HepG2 (cell line): ENCODE data around the gene SHC3. TPM values are rescaled to one million over a fixed set of nuclear protein-coding genes. Genes with fewer than 3 reads are reported as not detected.

ENCODE experiments used
- ATAC-seq: fragments of 200-7000 bp; cut with Tn5 transposase; 3 replicates; pipeline ENCODE4 v1.9.1; 2020; ENCODE audit warnings: mild to moderate bottlenecking, moderate library complexity
- BruUV-seq: library from RNA; stranded (reverse); fragments of 400-500 nt; replicated peaks from 2 replicates; lab custom pipeline; 2021; lab: Mats Ljungman, UMichigan
- CTCF ChIA-PET: fragments of 300-600 bp; formaldehyde crosslinking; extraction: SDS; loops from one replicate; lab custom pipeline; 2021; ENCODE audit warnings: low total read pairs, inconsistent platforms, low intra/inter-chr PET ratio; lab: Yijun Ruan, JAX
- POLR2A ChIA-PET: fragments of 350-600 bp; sonication (Branson Sonifier 250); formaldehyde crosslinking; loops from one replicate; lab custom pipeline; 2020; ENCODE audit warnings: antibody characterized with exemption, inconsistent platforms; lab: Yijun Ruan, JAX
- DNase-seq: peaks from one replicate; pipeline ENCODE4 v3.0.0-alpha.2; 2015; ENCODE audit warnings: low spot score
- FAIRE-seq: peaks from 3 replicates; lab custom pipeline; 2011; peaks lifted over from hg19 to GRCh38; lab: Jason Lieb, UNC
- H2AFZ ChIP-seq: one replicate; pipeline ENCODE4 v1.6.1; 2011; ENCODE audit warnings: low read length, inconsistent platforms
- H3K27ac ChIP-seq: fragments of 300-600 bp; 3 replicates; pipeline ENCODE4 v1.8.0; 2011; ENCODE audit warnings: mixed run types, mild to moderate bottlenecking, mixed read lengths, low read length, inconsistent platforms; ENCODE audit not compliant: insufficient read depth; ENCODE audit errors: extremely low read length
- H3K27me3 ChIP-seq, 2 experiments: fragments of 200-600 bp in 1 of 2; 2 replicates in 1 of 2; 3 replicates in 1 of 2; pipeline versions ENCODE4 v1.6.0 to v1.8.0; 2011; ENCODE audit warnings: low read length in 2 of 2, mild to moderate bottlenecking in 2 of 2, moderate library complexity in 2 of 2, inconsistent platforms in 1 of 2; ENCODE audit not compliant: insufficient read depth in 2 of 2, control insufficient read depth in 1 of 2
- H3K36me3 ChIP-seq, 2 experiments: fragments of 200-600 bp in 1 of 2; replicated peaks in 1 of 2; 2 replicates in 1 of 2; 3 replicates in 1 of 2; pipeline versions ENCODE4 v1.5.1 to v1.8.0; 2011; ENCODE audit warnings: low read length in 2 of 2, inconsistent platforms in 1 of 2; ENCODE audit not compliant: insufficient read depth in 2 of 2, control insufficient read depth in 1 of 2
- H3K4me1 ChIP-seq: 2 replicates; pipeline ENCODE4 v1.5.1; 2012; ENCODE audit warnings: low read length, inconsistent platforms; ENCODE audit not compliant: insufficient read depth
- H3K4me2 ChIP-seq: 2 replicates; pipeline ENCODE4 v1.6.0; 2011; ENCODE audit warnings: low read depth, low read length, inconsistent platforms
- H3K4me3 ChIP-seq, 3 experiments: fragments of 200-600 bp in 1 of 3; sonication (generic), shearing (Covaris generic) in 1 of 3; replicated peaks in 1 of 3; 2 replicates each; pipeline ENCODE4 v1.5.1; 2011 to 2016; ENCODE audit warnings: low read length in 3 of 3, inconsistent platforms in 2 of 3, low read depth in 2 of 3, mild to moderate bottlenecking in 2 of 3, control low read depth in 1 of 3, mixed read lengths in 1 of 3; ENCODE audit not compliant: insufficient read depth in 1 of 3
- H3K79me2 ChIP-seq: one replicate; pipeline ENCODE4 v1.6.1; 2011; ENCODE audit warnings: low read length, inconsistent platforms; ENCODE audit not compliant: insufficient read depth
- H3K9ac ChIP-seq: 2 replicates; pipeline ENCODE4 v1.6.0; 2011; ENCODE audit warnings: mild to moderate bottlenecking, low read depth, low read length, inconsistent platforms; ENCODE audit not compliant: insufficient read depth
- H3K9me3 ChIP-seq: 2 replicates; pipeline ENCODE4 v1.5.1; 2012; ENCODE audit warnings: mild to moderate bottlenecking, low read length
- H4K20me1 ChIP-seq: 2 replicates; pipeline ENCODE4 v1.6.0; 2011; ENCODE audit warnings: inconsistent platforms, mild to moderate bottlenecking, low read length, moderate library complexity; ENCODE audit not compliant: insufficient read depth
- JUNB ChIP-seq: sonication (generic); formaldehyde crosslinking; IDR thresholded peaks from 2 replicates; pipeline ENCODE4 v1.8.0; 2022; ENCODE audit warnings: missing genetic modification reagents, mild to moderate bottlenecking, borderline replicate concordance
- MBNL3 ChIP-seq: fragments of 250-450 bp; sonication (Bioruptor Pico); conservative IDR thresholded peaks from 2 replicates; pipeline ENCODE4 v1.8.0; 2022; ENCODE audit warnings: mild to moderate bottlenecking, inconsistent platforms
- NFE2L1 ChIP-seq: sonication (generic); formaldehyde crosslinking; IDR thresholded peaks from 2 replicates; pipeline ENCODE4 v1.4.0; 2020; ENCODE audit warnings: missing genetic modification reagents, mild to moderate bottlenecking, borderline replicate concordance
- RBM39 ChIP-seq: fragments of 200-400 bp; formaldehyde crosslinking; IDR thresholded peaks from one replicate; pipeline ENCODE4 v1.6.1; 2018; ENCODE audit warnings: antibody characterized with exemption, mild to moderate bottlenecking, low read depth, low read length; ENCODE audit not compliant: poor library complexity, severe bottlenecking
- TAF15 ChIP-seq: fragments of 200-400 bp; formaldehyde crosslinking; IDR thresholded peaks from one replicate; pipeline ENCODE4 v1.6.1; 2018; ENCODE audit warnings: mild to moderate bottlenecking, low read depth, low read length; ENCODE audit not compliant: poor library complexity, severe bottlenecking
- ZBTB42 ChIP-seq: sonication (generic); formaldehyde crosslinking; IDR thresholded peaks from 2 replicates; pipeline ENCODE4 v1.5.0; 2020; ENCODE audit warnings: mild to moderate bottlenecking, missing genetic modification reagents
- ZNF350 ChIP-seq: sonication (generic); formaldehyde crosslinking; IDR thresholded peaks from 2 replicates; pipeline ENCODE4 v1.4.0; 2020; ENCODE audit warnings: mild to moderate bottlenecking, low read depth, missing genetic modification reagents, borderline replicate concordance
- ZNF451 ChIP-seq: sonication (generic); formaldehyde crosslinking; IDR thresholded peaks from 2 replicates; pipeline ENCODE4 v1.5.0; 2020; ENCODE audit warnings: mild to moderate bottlenecking, missing genetic modification reagents
- ZNF567 ChIP-seq: sonication (generic); formaldehyde crosslinking; IDR thresholded peaks from 2 replicates; pipeline ENCODE4 v1.8.1; 2023; ENCODE audit warnings: mild to moderate bottlenecking, missing genetic modification reagents, borderline replicate concordance
- ZNF772 ChIP-seq: sonication (generic); formaldehyde crosslinking; IDR thresholded peaks from 2 replicates; pipeline ENCODE4 v1.5.0; 2020; ENCODE audit warnings: mild to moderate bottlenecking, missing genetic modification reagents
- ZNF83 ChIP-seq: sonication (generic); formaldehyde crosslinking; IDR thresholded peaks from 2 replicates; pipeline ENCODE4 v1.4.0; 2020; ENCODE audit warnings: missing genetic modification reagents, mild to moderate bottlenecking, borderline replicate concordance
- WGBS: methylation state at CpG from one replicate; pipeline ENCODE4 v1.1.6; 2017; ENCODE audit warnings: low lambda C conversion rate; 5-methylcytosine and 5-hydroxymethylcytosine counted together
- in situ Hi-C: cut with HindIII; loops from 2 replicates; pipeline ENCODE4 v1.10.0; 2017; ENCODE audit warnings: low pct_unique_long_range_greater_than_20kb; ENCODE audit not compliant: extremely low pct_ligation_motif_present
- intact Hi-C: fragments of 100-400 bp; cut with micrococcal nuclease; formaldehyde crosslinking; loops from one replicate; pipeline ENCODE4 v1.10.0; 2022; ENCODE audit not compliant: unreplicated experiment
- polyA plus RNA-seq, 8 experiments: library from polyadenylated mRNA; depleted of rRNA in 3 of 8; stranded (reverse) in 7 of 8; unstranded in 1 of 8; fragments of >200 nt; fragmentation: Illumina TruSeq in 4 of 8; extraction: Trizol in 4 of 8; gene quantifications; 2 replicates each; pipeline versions ENCODE4 v1.2.1 to v1.2.3, GENCODE V29; 2011 to 2016; ENCODE audit warnings: low read depth in 4 of 8, missing spikeins in 1 of 8, mixed read lengths in 1 of 8; ENCODE audit not compliant: insufficient read depth in 1 of 8
- total RNA-seq, 5 experiments: library from RNA; depleted of rRNA; stranded (reverse); fragments of >200 nt; fragmentation: Illumina TruSeq; extraction: Trizol; gene quantifications; 2 replicates each; pipeline ENCODE4 v1.2.3, GENCODE V29; 2016; ENCODE audit warnings: low read depth in 1 of 5
- TF ChIP-seq, protein P1 (sequence below): sonication (generic); formaldehyde crosslinking; IDR thresholded peaks from 2 replicates; pipeline ENCODE4 v1.4.0; 2020; ENCODE audit warnings: mild to moderate bottlenecking, missing genetic modification reagents, borderline replicate concordance
- TF ChIP-seq, protein P2 (sequence below): sonication (generic); formaldehyde crosslinking; IDR thresholded peaks from 2 replicates; pipeline ENCODE4 v1.4.0; 2020; ENCODE audit warnings: mild to moderate bottlenecking, missing genetic modification reagents
- TF ChIP-seq, protein P3 (sequence below): sonication (generic); formaldehyde crosslinking; conservative IDR thresholded peaks from 2 replicates; pipeline ENCODE4 v1.8.0; 2022; ENCODE audit warnings: low read depth, missing genetic modification reagents
- TF ChIP-seq, protein P4 (sequence below): sonication (generic); formaldehyde crosslinking; IDR thresholded peaks from 2 replicates; pipeline ENCODE4 v1.4.0; 2020; ENCODE audit warnings: missing genetic modification reagents
- TF ChIP-seq, protein P5 (sequence below): sonication (generic); formaldehyde crosslinking; IDR thresholded peaks from 2 replicates; pipeline ENCODE4 v1.5.0; 2020; ENCODE audit warnings: missing genetic modification reagents

The SHC3 gene
- total and polyA plus RNA-seq, 2 of the 13 experiments (the other 11 are each of a cell fraction or from before 2014, with no cell fraction given): 0.09 to 0.89 TPM

DNA sequence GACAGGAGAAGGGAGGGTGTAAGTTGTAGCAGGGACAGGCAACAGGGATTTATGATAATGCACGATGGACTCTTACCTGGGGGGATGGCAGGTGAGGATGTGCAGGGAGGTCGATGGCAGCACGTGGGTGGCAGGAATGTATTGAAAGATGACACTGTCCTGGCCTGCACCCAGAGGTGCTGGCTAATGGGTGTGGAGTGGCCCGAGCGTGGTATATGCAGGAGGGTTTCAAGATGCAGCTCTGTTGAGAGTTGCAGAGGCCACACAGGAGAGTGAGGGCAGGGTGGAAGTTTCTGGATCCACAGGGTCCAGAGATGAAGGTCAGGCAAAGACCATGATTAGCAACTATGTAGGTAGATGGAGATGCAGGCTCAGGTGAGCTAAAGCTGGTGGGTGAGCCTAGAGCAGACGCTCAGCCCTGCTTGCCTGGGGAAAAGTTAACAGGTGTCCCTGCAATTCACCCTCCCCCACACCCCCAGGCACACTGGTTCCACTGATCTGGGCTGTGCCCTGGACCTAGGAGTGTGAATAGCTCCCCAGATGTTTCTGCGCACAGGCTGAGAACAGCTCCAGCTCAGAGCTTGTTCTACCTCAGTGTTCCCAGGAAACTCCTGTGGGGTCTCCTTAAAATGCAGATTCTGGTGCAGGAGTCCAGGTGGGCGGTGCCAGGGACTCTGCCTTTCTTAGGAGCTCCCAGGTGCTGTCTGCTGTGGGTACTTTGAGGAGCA, 208.8 kb downstream of the SHC3 start (continued):
- TF ChIP-seq, protein P1, sequence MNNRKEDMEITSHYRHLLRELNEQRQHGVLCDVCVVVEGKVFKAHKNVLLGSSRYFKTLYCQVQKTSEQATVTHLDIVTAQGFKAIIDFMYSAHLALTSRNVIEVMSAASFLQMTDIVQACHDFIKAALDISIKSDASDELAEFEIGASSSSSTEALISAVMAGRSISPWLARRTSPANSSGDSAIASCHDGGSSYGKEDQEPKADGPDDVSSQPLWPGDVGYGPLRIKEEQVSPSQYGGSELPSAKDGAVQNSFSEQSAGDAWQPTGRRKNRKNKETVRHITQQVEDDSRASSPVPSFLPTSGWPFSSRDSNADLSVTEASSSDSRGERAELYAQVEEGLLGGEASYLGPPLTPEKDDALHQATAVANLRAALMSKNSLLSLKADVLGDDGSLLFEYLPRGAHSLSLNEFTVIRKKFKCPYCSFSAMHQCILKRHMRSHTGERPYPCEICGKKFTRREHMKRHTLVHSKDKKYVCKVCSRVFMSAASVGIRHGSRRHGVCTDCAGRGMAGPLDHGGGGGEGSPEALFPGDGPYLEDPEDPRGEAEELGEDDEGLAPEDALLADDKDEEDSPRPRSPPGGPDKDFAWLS (CRISPR knock-in tag): no peak
- no peak for TF ChIP-seq RBM39
- TF ChIP-seq, protein P2, sequence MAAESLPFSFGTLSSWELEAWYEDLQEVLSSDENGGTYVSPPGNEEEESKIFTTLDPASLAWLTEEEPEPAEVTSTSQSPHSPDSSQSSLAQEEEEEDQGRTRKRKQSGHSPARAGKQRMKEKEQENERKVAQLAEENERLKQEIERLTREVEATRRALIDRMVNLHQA (CRISPR knock-in tag): no peak

DNA sequence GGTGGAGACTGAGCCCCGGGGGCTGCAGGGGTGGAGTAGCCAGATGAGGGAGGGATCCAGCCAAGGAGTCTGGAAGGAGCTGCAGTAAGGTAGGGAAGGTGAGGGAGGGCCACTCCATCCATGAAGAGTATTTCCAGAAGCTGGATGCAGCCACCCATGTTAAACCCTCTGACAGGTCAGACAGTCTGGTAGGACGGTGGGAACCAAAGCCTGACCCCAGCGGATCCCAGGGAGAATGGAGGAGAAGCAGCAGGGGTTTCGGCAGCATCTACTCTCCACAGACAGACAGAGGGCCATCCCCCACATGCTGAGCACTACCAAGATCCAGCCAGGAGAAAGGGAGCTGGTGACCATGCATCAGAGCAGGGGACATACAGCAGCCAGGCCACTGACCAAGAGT, 209.8 kb downstream of the SHC3 start:
- Histone ChIP-seq H2AFZ (no peak overlapping the region), H3K27me3 (0 out of 5 replicates have a peak, but pooled peaks cover 0 to 7% of the 10 kb centered on the region in 2 experiments), H3K4me2 (no peak overlapping the region), H3K36me3 (no peaks in the 10 kb centered on the region), H3K9me3 (no peaks in the 10 kb centered on the region), H3K27ac (no peak overlapping the region), H3K4me1 (no peaks in the 10 kb centered on the region), H3K4me3 (no peak overlapping the region), H4K20me1 (no peaks in the 10 kb centered on the region), H3K79me2 (no peaks in the 10 kb centered on the region), H3K9ac (no peak overlapping the region)
- in situ Hi-C loops: no loop called here
- ChIA-PET CTCF (no interaction called here), POLR2A (no interaction called here)
- FAIRE-seq (no peak), DNase-seq (no peak), ATAC-seq (no peak)
- WGBS: 15% methylated on average over 1 of the region's 4 CpGs
- intact Hi-C loops: no loop called here
- no TSS peak for BruUV-seq
- TF ChIP-seq ZNF451 (no peak), TAF15 (no peak), ZNF350 (CRISPR knock-in tag) (no peak), NFE2L1 (CRISPR knock-in tag) (no peak), ZNF83 (CRISPR knock-in tag) (no peak), ZBTB42 (CRISPR knock-in tag) (no peak), ZNF567 (CRISPR knock-in tag) (no peak), JUNB (no peak), MBNL3 (CRISPR knock-in tag) (no peak), ZNF772 (CRISPR knock-in tag) (no peak)
- TF ChIP-seq, protein P3, sequence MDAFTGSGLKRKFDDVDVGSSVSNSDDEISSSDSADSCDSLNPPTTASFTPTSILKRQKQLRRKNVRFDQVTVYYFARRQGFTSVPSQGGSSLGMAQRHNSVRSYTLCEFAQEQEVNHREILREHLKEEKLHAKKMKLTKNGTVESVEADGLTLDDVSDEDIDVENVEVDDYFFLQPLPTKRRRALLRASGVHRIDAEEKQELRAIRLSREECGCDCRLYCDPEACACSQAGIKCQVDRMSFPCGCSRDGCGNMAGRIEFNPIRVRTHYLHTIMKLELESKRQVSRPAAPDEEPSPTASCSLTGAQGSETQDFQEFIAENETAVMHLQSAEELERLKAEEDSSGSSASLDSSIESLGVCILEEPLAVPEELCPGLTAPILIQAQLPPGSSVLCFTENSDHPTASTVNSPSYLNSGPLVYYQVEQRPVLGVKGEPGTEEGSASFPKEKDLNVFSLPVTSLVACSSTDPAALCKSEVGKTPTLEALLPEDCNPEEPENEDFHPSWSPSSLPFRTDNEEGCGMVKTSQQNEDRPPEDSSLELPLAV (CRISPR knock-in tag): no peak
- TF ChIP-seq, protein P4, sequence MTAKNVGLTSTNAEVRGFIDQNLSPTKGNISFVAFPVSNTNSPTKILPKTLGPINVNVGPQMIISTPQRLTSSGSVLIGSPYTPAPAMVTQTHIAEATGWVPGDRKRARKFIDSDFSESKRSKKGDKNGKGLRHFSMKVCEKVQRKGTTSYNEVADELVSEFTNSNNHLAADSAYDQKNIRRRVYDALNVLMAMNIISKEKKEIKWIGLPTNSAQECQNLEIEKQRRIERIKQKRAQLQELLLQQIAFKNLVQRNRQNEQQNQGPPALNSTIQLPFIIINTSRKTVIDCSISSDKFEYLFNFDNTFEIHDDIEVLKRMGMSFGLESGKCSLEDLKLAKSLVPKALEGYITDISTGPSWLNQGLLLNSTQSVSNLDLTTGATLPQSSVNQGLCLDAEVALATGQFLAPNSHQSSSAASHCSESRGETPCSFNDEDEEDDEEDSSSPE (CRISPR knock-in tag): no peak
- TF ChIP-seq, protein P5, sequence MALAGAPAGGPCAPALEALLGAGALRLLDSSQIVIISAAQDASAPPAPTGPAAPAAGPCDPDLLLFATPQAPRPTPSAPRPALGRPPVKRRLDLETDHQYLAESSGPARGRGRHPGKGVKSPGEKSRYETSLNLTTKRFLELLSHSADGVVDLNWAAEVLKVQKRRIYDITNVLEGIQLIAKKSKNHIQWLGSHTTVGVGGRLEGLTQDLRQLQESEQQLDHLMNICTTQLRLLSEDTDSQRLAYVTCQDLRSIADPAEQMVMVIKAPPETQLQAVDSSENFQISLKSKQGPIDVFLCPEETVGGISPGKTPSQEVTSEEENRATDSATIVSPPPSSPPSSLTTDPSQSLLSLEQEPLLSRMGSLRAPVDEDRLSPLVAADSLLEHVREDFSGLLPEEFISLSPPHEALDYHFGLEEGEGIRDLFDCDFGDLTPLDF (CRISPR knock-in tag): no peak
